GM23338 (cell line): Measurements from ENCODE around the gene NPAT. TPM values are rescaled to one million over a fixed set of nuclear protein-coding genes. Genes with fewer than 3 reads are reported as not detected.

Source experiments
- ATAC-seq: fragments of 200-7000 bp; cut with Tn5 transposase; 3 replicates; pipeline ENCODE4 v1.9.1; 2020
- DNase-seq: peaks from one replicate; pipeline ENCODE4 v3.0.0-alpha.2; 2015; ENCODE audit warnings: low spot score
- H2AFZ ChIP-seq: fragments of 200-600 bp; sonication (generic); 2 replicates; pipeline ENCODE4 v1.8.0; 2016; ENCODE audit warnings: antibody characterized with exemption, mild to moderate bottlenecking, moderate library complexity
- H3F3A ChIP-seq: fragments of 200-600 bp; sonication (generic); replicated peaks from 2 replicates; pipeline ENCODE4 v1.8.0; 2017; ENCODE audit warnings: antibody characterized with exemption, mixed run types, low read depth
- H3K27ac ChIP-seq: fragments of 200-600 bp; sonication (generic); 2 replicates; pipeline ENCODE4 v1.6.1; 2016; ENCODE audit warnings: low read depth
- H3K27me3 ChIP-seq: fragments of 200-600 bp; sonication (generic); 2 replicates; pipeline ENCODE4 v1.8.0; 2016; ENCODE audit warnings: mild to moderate bottlenecking, mixed run types, moderate library complexity; ENCODE audit not compliant: insufficient read depth
- H3K36me3 ChIP-seq: fragments of 200-600 bp; sonication (generic); 2 replicates; pipeline ENCODE4 v1.8.0; 2016; ENCODE audit warnings: mild to moderate bottlenecking; ENCODE audit not compliant: insufficient read depth
- H3K4me1 ChIP-seq: fragments of 200-600 bp; sonication (generic); 2 replicates; pipeline ENCODE4 v1.8.0; 2016; ENCODE audit warnings: mild to moderate bottlenecking, moderate library complexity; ENCODE audit not compliant: insufficient read depth
- H3K4me2 ChIP-seq: fragments of 200-600 bp; sonication (generic); 2 replicates; pipeline ENCODE4 v1.7.1; 2017; ENCODE audit warnings: mixed run types
- H3K4me3 ChIP-seq: fragments of 200-600 bp; sonication (generic); 2 replicates; pipeline ENCODE4 v1.6.1; 2016; ENCODE audit warnings: mixed run types
- H3K79me2 ChIP-seq: fragments of 200-600 bp; sonication (generic); replicated peaks from 2 replicates; pipeline ENCODE4 v1.8.0; 2017; ENCODE audit warnings: mild to moderate bottlenecking; ENCODE audit not compliant: insufficient read depth
- H3K9me2 ChIP-seq: fragments of 200-600 bp; sonication (generic); 2 replicates; pipeline ENCODE4 v1.8.0; 2017; ENCODE audit not compliant: insufficient read depth
- H4K20me1 ChIP-seq: fragments of 200-600 bp; sonication (generic); replicated peaks from 2 replicates; pipeline ENCODE4 v1.8.0; 2017; ENCODE audit warnings: mild to moderate bottlenecking; ENCODE audit not compliant: insufficient read depth
- H3K27ac Mint-ChIP-seq: 2 replicates; pipeline ENCODE4 v1.8.0; 2020; ENCODE audit warnings: inconsistent platforms, mild to moderate bottlenecking, moderate library complexity, mixed read lengths
- H3K27me3 Mint-ChIP-seq: 3 replicates; pipeline ENCODE4 v1.8.0; 2022; ENCODE audit warnings: low read depth, mild to moderate bottlenecking, moderate library complexity, mixed read lengths, inconsistent platforms; ENCODE audit not compliant: insufficient read depth, poor library complexity
- H3K36me3 Mint-ChIP-seq: 3 replicates; pipeline ENCODE4 v1.8.0; 2021; ENCODE audit warnings: low read depth, mild to moderate bottlenecking, inconsistent platforms, moderate library complexity, mixed read lengths
- H3K4me1 Mint-ChIP-seq: 3 replicates; pipeline ENCODE4 v1.8.0; 2020; ENCODE audit warnings: mild to moderate bottlenecking, inconsistent platforms, mixed read lengths
- H3K4me3 Mint-ChIP-seq: 3 replicates; pipeline ENCODE4 v1.8.0; 2021; ENCODE audit warnings: moderate library complexity, mild to moderate bottlenecking, inconsistent platforms, mixed read lengths
- H3K9me3 Mint-ChIP-seq: 3 replicates; pipeline ENCODE4 v1.8.0; 2020; ENCODE audit warnings: moderate library complexity, mild to moderate bottlenecking, inconsistent platforms, mixed read lengths
- CREB1 ChIP-seq: fragments of 250-450 bp; sonication (Bioruptor Pico); IDR thresholded peaks from 2 replicates; pipeline ENCODE4 v1.5.0; 2020; ENCODE audit warnings: low read depth, mild to moderate bottlenecking, moderate library complexity
- CTCF ChIP-seq, 2 experiments: fragments of 200-600 bp in 1 of 2; sonication (generic) in 1 of 2; conservative IDR thresholded peaks; 2 replicates each; pipeline versions ENCODE4 v1.5.1 to v1.6.1; 2016 to 2017; ENCODE audit warnings: antibody characterized with exemption in 2 of 2, low read depth in 2 of 2, mild to moderate bottlenecking in 2 of 2, moderate library complexity in 1 of 2
- EZH2phosphoT487 ChIP-seq: fragments of 200-600 bp; sonication (generic); IDR thresholded peaks from one replicate; pipeline ENCODE4 v1.8.1; 2018; ENCODE audit warnings: antibody characterized with exemption; ENCODE audit not compliant: unreplicated experiment
- JUNB ChIP-seq: IDR thresholded peaks from one replicate; pipeline ENCODE4 v1.6.1; 2016; ENCODE audit warnings: antibody characterized with exemption; ENCODE audit not compliant: unreplicated experiment
- POLR2AphosphoS5 ChIP-seq: IDR thresholded peaks from 2 replicates; pipeline ENCODE4 v1.6.1; 2016; ENCODE audit warnings: antibody characterized with exemption, low read depth
- STAT1 ChIP-seq: IDR thresholded peaks from one replicate; pipeline ENCODE4 v1.6.1; 2016; ENCODE audit warnings: antibody characterized with exemption; ENCODE audit not compliant: unreplicated experiment
- ZNF331 ChIP-seq: fragments of 250-450 bp; sonication (Bioruptor Pico); IDR thresholded peaks from 2 replicates; pipeline ENCODE4 v1.5.0; 2020; ENCODE audit warnings: low read depth, mild to moderate bottlenecking, moderate library complexity
- ZNF462 ChIP-seq: fragments of 250-450 bp; sonication (Bioruptor Pico); IDR thresholded peaks from 2 replicates; pipeline ENCODE4 v1.5.0; 2020; ENCODE audit warnings: mild to moderate bottlenecking, moderate library complexity
- polyA plus RNA-seq: library from polyadenylated mRNA; unstranded; fragments of >200 nt; fragmentation: Nextera tagmentation; extraction: Ambion mirVana; gene quantifications from 2 replicates; pipeline ENCODE4 v1.2.1, GENCODE V29; 2016
- total RNA-seq: library from RNA; depleted of rRNA; stranded (reverse); fragments of >200 nt; shearing (Covaris generic); gene quantifications from 2 replicates; pipeline ENCODE4 v1.2.3, GENCODE V29; 2014
- TF ChIP-seq, protein P1 (sequence below): IDR thresholded peaks from one replicate; pipeline ENCODE4 v1.6.1; 2018; ENCODE audit warnings: antibody characterized with exemption; ENCODE audit not compliant: unreplicated experiment

NPAT gene
- total and polyA plus RNA-seq, 2 experiments from 2014 or later = 24.2 to 25.1 TPM

DNA sequence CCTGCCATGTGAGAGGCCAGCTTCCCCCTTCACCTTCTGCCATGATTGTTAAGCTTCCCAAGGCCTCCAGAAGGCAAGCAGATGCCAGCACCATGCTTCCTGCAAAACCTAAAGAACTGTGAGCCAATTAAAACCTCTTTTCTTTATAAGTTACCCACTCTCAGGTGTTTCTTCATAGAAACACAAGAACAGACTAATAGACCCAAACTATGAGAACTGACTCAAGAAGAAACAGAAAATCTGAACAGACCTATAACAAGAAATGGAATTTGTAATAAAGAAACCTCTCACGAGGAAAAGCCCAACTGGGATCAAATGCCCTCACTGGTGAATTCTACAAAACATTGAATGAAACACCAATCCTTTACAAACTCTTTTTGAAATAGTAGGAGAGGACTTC, 12.0 kb downstream of the NPAT start:
- Mint-ChIP-seq H3K36me3 (peaks cover 79% of the 10 kb centered on the region), H3K27ac (0 out of 2 replicates have a peak overlapping the region, but pooled peaks have one; percentile 23)

GRCh38 chr11:108207683-108208060, 14.8 kb downstream of the NPAT start:
- Mint-ChIP-seq H3K4me1 (no peaks in the 10 kb centered on the region), H3K9me3 (peaks cover 50% of the 10 kb centered on the region), H3K27ac (no peak overlapping the region), H3K36me3 (peaks cover 95% of the 10 kb centered on the region), H3K27me3 (peaks cover 1% of the 10 kb centered on the region), H3K4me3 (no peak overlapping the region)
- H3K4me3 ChIP-seq = no peak overlapping the region
- no peak overlapping the region for H2AFZ ChIP-seq
- H3K79me2 ChIP-seq = peaks cover 89% of the 10 kb centered on the region
- H3F3A ChIP-seq = no peaks in the 10 kb centered on the region
- no peaks in the 10 kb centered on the region for H3K9me2 ChIP-seq
- ATAC-seq = no peak
- H4K20me1 ChIP-seq = peaks cover 12% of the 10 kb centered on the region
- H3K4me2 ChIP-seq = no peak overlapping the region
- no peaks in the 10 kb centered on the region for H3K4me1 ChIP-seq
- no peak for DNase-seq
- H3K36me3 ChIP-seq = peaks cover 38% of the 10 kb centered on the region
- no peak overlapping the region for H3K27ac ChIP-seq
- no peaks in the 10 kb centered on the region for H3K27me3 ChIP-seq
- TF ChIP-seq CTCF (conservative IDR thresholded peaks at IDR 0.05; ENCODE audit: low read depth in 2 of 2) = no peak
- TF ChIP-seq ZNF331 (CRISPR knock-in tag) = no peak
- no peak for TF ChIP-seq JUNB
- TF ChIP-seq EZH2phosphoT487 = no peak
- no peak for TF ChIP-seq STAT1
- no peak for TF ChIP-seq POLR2AphosphoS5
- TF ChIP-seq ZNF462 (CRISPR knock-in tag) = no peak
- TF ChIP-seq, protein P1, sequence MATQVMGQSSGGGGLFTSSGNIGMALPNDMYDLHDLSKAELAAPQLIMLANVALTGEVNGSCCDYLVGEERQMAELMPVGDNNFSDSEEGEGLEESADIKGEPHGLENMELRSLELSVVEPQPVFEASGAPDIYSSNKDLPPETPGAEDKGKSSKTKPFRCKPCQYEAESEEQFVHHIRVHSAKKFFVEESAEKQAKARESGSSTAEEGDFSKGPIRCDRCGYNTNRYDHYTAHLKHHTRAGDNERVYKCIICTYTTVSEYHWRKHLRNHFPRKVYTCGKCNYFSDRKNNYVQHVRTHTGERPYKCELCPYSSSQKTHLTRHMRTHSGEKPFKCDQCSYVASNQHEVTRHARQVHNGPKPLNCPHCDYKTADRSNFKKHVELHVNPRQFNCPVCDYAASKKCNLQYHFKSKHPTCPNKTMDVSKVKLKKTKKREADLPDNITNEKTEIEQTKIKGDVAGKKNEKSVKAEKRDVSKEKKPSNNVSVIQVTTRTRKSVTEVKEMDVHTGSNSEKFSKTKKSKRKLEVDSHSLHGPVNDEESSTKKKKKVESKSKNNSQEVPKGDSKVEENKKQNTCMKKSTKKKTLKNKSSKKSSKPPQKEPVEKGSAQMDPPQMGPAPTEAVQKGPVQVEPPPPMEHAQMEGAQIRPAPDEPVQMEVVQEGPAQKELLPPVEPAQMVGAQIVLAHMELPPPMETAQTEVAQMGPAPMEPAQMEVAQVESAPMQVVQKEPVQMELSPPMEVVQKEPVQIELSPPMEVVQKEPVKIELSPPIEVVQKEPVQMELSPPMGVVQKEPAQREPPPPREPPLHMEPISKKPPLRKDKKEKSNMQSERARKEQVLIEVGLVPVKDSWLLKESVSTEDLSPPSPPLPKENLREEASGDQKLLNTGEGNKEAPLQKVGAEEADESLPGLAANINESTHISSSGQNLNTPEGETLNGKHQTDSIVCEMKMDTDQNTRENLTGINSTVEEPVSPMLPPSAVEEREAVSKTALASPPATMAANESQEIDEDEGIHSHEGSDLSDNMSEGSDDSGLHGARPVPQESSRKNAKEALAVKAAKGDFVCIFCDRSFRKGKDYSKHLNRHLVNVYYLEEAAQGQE = no peak
- TF ChIP-seq CREB1 = no peak

More for the DNA sequence above, 12.0 kb downstream of the NPAT start:
- Histone ChIP-seq H3K4me3 (no peak overlapping the region), H3K27ac (no peak overlapping the region), H4K20me1 (peaks cover 19% of the 10 kb centered on the region; the same call in 1 of the 2 replicates), H3K79me2 (peaks cover 91% of the 10 kb centered on the region), H3K36me3 (peaks cover 19% of the 10 kb centered on the region), H3F3A (no peaks in the 10 kb centered on the region), H3K4me1 (no peaks in the 10 kb centered on the region), H3K27me3 (no peaks in the 10 kb centered on the region), H3K4me2 (no peak overlapping the region), H3K9me2 (no peaks in the 10 kb centered on the region), H2AFZ (no peak overlapping the region)
- TF ChIP-seq POLR2AphosphoS5 (no peak), EZH2phosphoT487 (no peak)
- no peak for DNase-seq
- H3K4me1 Mint-ChIP-seq = no peaks in the 10 kb centered on the region
- no peak for ATAC-seq
- H3K9me3 Mint-ChIP-seq = peaks cover 30% of the 10 kb centered on the region
- H3K27me3 Mint-ChIP-seq = peaks cover 1% of the 10 kb centered on the region
- H3K4me3 Mint-ChIP-seq = no peak overlapping the region
